Lower lobe of right lung (tissue), 2 donors: ENCODE results near the gene ANKRD11. TPM values are rescaled to one million over a fixed set of nuclear protein-coding genes. Genes with fewer than 3 reads are reported as not detected.
A peak's percentile ranks its signal among the peaks of the same experiment; 100 is the strongest.

ENCODE experiments used
- ATAC-seq, 2 donors: fragments of 200-7000 bp; cut with Tn5 transposase; one replicate each; pipeline ENCODE4 v1.9.1; 2020 to 2022; ENCODE audit warnings: mild to moderate bottlenecking in 2 of 2, moderate library complexity in 2 of 2
- DNase-seq: peaks from one replicate; pipeline ENCODE4 v3.0.0-alpha.2; 2020
- H3K27ac ChIP-seq: fragments of 200-600 bp; one replicate; pipeline ENCODE4 v1.8.0; 2022
- H3K27me3 ChIP-seq: fragments of 200-600 bp; one replicate; pipeline ENCODE4 v1.8.0; 2022; ENCODE audit warnings: low read depth
- H3K36me3 ChIP-seq: fragments of 200-600 bp; one replicate; pipeline ENCODE4 v1.8.0; 2022; ENCODE audit warnings: mild to moderate bottlenecking
- H3K4me1 ChIP-seq: fragments of 200-600 bp; one replicate; pipeline ENCODE4 v1.8.0; 2022
- H3K4me3 ChIP-seq: fragments of 200-600 bp; one replicate; pipeline ENCODE4 v1.8.0; 2022; ENCODE audit warnings: mild to moderate bottlenecking
- H3K9me3 ChIP-seq: fragments of 200-600 bp; one replicate; pipeline ENCODE4 v1.8.0; 2022
- CTCF ChIP-seq: fragments of 200-600 bp; IDR thresholded peaks from one replicate; pipeline ENCODE4 v1.8.0; 2022; ENCODE audit warnings: antibody characterized with exemption, mild to moderate bottlenecking
- intact Hi-C: fragments of 100-400 bp; cut with DNase I; formaldehyde crosslinking; loops from one replicate; pipeline ENCODE4 v1.11.0; 2022
- total RNA-seq: library from RNA; stranded (reverse); fragmentation: NEBNext Ultra II Directional; extraction: Animal tissue kit (Norgen Biotek cat#: 25700); gene quantifications from one replicate; pipeline ENCODE4 v1.2.1, GENCODE V29; 2021
- donor health status: DM: no; HTN: yes; CAD: no; lungs with severe emphysema.

The ANKRD11 gene
- total RNA-seq, 1 donor from 2014 or later: 127 TPM

GRCh38 chr16:89534252-89534756 lies 43.9 kb upstream of the ANKRD11 start:
- Histone ChIP-seq H3K27me3 (no peaks in the 10 kb centered on the region), H3K27ac (peak overlapping the region; percentile 53), H3K4me1 (peaks cover 15% of the 10 kb centered on the region), H3K4me3 (no peak overlapping the region), H3K9me3 (no peaks in the 10 kb centered on the region), H3K36me3 (peaks cover 86% of the 10 kb centered on the region)
- no peak for DNase-seq
- intact Hi-C loops: no loop called here
- no peak for TF ChIP-seq CTCF
- peak; percentile 69 to 87 for ATAC-seq

GRCh38 chr16:89531821-89532526 lies 41.6 kb upstream of the ANKRD11 start:
- Histone ChIP-seq H3K36me3 (peaks cover 87% of the 10 kb centered on the region), H3K4me1 (peaks cover 15% of the 10 kb centered on the region), H3K4me3 (no peak overlapping the region), H3K9me3 (no peaks in the 10 kb centered on the region), H3K27ac (peak overlapping the region; percentile 62), H3K27me3 (no peaks in the 10 kb centered on the region)
- DNase-seq: no peak
- intact Hi-C loops: no loop called here
- ATAC-seq: no peak
- TF ChIP-seq CTCF: no peak

- intact Hi-C loops: no loop called here
- DNase-seq (no peak), ATAC-seq (no peak)
- peaks cover 95% of the 10 kb centered on the region for H3K36me3 ChIP-seq
- H3K9me3 ChIP-seq: no peaks in the 10 kb centered on the region
- TF ChIP-seq CTCF: no peak
- no peak overlapping the region for H3K27ac ChIP-seq
- H3K4me1 ChIP-seq: peaks cover 15% of the 10 kb centered on the region
- no peak overlapping the region for H3K4me3 ChIP-seq
- no peaks in the 10 kb centered on the region for H3K27me3 ChIP-seq
Measured at GRCh38 chr16:89530401-89531381, 40.3 kb upstream of the ANKRD11 start.

- Histone ChIP-seq H3K27me3 (no peaks in the 10 kb centered on the region), H3K27ac (no peak overlapping the region), H3K4me1 (peaks cover 15% of the 10 kb centered on the region), H3K9me3 (no peaks in the 10 kb centered on the region), H3K36me3 (peaks cover 97% of the 10 kb centered on the region), H3K4me3 (no peak overlapping the region)
- no peak for DNase-seq
- ATAC-seq: no peak
- TF ChIP-seq CTCF: no peak
- intact Hi-C loops: no loop called here
Measured at GRCh38 chr16:89529097-89529496, 38.7 kb upstream of the ANKRD11 start.

GRCh38 chr16:89525146-89525913 lies 35.0 kb upstream of the ANKRD11 start:
- Histone ChIP-seq H3K4me3 (no peak overlapping the region), H3K27me3 (no peaks in the 10 kb centered on the region), H3K4me1 (peaks cover 12% of the 10 kb centered on the region), H3K36me3 (peaks cover 94% of the 10 kb centered on the region), H3K27ac (no peak overlapping the region), H3K9me3 (no peaks in the 10 kb centered on the region)
- intact Hi-C loops: no loop called here
- TF ChIP-seq CTCF: no peak
- no peak for DNase-seq
- no peak for ATAC-seq
